ENCODE measurements around the gene IQSEC1. TPM values are rescaled to one million over a fixed set of nuclear protein-coding genes. Genes with fewer than 3 reads are reported as not detected.

IQSEC1 gene
- total RNA-seq, 1 experiment from 2014 or later = 9.7 TPM

DNA sequence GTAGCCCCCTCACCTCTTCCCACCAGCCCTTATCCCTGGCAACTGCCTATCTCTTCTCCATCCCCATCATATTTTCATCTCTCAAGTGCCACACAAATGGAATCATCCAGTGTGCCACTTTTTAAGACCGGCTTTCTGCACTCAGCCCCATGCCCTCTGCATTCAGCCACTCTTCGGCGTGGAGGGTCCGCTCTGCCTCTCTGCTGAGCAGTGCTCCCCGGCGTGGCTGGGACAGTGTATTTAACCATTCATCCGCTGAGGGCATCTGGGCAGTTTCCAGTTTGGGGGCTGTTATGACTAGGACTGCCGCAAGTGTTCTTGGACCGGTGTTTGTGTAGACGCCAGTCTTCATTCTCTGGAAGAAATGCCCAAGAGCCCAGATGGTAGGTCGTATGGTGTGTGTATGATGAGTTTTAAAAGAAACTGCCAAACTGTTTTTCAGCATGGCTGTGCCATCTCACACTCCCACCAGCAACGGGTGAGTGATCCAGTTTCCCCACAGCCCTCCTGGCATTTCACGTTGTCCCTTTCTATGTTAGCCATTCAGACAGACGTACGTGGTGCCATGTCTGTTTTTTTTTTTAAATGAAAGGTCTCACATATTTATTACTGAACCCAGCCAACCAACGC is 20.9 kb downstream of the IQSEC1 start:
- DNase-seq (ENCODE audit: extremely low read depth, low read depth) = no peak

DNA sequence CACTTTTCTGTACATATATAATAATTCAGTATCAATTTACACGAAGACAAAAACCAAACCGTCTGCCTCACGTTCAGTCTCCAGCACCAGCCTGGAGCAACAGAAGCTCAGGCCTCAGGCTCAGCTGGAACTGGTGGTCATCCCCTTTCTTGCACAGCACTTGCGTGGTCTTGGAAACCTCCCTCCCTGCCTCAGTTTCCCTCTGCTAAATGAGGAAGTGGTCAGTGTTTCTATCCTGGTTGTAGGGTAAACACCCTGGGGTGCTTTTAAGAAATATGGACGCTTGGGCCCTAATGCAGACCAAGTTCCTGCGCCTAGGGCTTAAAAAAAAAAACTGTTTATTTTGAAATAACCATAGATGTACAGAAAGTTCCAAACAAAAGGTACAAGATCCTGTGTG is 21.6 kb downstream of the IQSEC1 start:
- DNase-seq (ENCODE audit: extremely low read depth, low read depth) = no peak

DNA sequence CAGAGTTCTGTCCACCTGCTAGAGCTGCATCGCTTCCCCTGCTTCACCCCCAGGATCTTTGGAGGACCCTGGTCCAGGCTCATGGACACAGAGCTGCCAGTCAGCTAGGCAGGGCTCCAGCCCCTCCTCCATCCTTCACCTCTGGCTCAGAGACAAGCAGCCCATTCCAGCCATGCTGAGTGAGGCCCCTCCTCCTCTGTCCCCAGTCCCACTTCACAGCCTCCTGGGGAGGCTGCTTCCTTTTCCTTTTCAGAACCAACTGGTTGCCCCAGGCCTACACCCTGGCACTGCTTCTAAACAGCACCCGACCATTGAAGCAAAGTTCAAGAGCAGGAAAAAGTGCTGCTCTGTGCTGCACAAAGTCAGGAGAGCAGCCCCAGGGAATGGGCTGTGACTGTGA is 22.2 kb downstream of the IQSEC1 start:
- no peak for DNase-seq (ENCODE audit: extremely low read depth, low read depth)

DNA sequence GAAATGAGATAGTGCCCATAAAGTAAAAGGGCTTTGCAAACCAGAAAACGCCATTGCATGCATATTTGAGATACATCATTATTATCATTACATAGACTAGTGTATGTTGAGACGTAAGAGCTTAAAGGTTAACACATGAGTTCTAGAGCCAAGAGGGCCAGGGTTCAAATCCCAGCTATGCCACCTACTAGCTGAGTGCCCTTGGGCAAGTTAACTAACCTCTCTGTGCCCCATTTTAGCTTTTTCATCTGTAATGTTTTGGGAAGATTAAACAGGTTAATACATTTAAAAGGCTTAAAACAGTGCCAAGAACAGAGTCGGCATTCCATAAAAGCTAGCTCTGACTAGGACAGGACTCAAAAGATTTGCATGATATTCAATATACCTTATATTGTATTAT is 22.8 kb downstream of the IQSEC1 start:
- no peak for DNase-seq (ENCODE audit: extremely low read depth, low read depth)

DNA sequence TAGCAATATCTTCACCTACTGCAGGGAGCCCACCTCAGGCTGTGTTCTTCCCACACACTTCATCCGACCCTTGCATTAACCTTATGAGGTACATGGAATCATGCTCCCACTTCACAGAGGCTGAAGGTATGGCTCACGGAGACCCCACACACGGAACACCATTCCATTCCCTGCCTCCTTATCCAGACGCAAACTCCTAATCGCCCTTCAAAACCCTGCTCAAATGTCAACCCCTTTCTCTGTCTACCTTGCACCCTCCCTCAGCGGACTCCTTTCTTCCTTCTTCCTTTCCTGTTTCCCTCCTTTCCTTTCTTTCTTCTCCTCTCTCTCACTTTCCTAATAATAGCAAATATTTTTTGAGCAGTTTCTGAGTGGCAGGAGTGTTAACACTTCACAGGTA is 23.8 kb downstream of the IQSEC1 start:
- DNase-seq (ENCODE audit: extremely low read depth, low read depth) = no peak

DNA sequence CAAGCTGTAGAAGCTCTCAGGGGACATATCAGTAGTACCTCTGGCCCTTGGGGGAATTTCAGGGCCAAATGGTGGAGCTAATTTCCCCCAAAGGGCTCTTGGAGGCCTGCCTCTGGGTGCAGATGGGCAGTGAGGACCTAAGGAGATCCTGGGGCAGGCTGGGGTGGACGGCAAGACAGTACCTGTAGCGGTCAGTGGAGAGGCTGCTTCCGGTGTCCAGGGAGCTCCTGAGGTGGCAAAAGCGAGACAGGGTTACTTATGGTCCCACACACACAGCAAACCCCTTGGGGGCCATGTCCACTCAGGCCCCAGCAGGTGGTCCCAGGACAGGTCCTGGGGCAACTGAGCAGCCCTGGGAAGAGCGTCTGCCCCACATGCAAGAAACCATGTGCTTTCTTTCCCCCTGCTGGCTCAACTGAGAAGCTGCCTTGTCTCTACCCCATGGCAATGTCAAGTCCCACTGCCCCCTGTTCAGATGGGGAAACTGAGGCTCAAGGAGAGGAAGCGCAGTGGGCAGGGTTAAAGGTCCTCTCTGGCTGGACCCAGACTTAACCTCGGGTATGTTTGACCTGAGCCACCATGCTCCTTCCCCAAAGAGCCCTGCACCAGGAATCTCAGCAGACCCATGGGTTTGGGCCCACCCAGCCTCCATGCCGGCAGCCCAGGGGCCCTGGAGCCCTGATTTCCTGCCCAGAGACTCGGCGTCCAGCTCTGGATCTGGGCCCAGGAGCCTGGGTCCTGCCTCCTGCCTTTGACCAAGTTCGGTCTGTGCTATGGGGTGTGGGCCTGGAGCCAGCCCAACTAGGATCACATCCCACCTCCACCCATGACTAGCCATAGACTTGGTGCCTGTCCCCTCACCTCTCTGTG is 25.7 kb downstream of the IQSEC1 start:
- no peak for DNase-seq (ENCODE audit: extremely low read depth, low read depth)

DNA sequence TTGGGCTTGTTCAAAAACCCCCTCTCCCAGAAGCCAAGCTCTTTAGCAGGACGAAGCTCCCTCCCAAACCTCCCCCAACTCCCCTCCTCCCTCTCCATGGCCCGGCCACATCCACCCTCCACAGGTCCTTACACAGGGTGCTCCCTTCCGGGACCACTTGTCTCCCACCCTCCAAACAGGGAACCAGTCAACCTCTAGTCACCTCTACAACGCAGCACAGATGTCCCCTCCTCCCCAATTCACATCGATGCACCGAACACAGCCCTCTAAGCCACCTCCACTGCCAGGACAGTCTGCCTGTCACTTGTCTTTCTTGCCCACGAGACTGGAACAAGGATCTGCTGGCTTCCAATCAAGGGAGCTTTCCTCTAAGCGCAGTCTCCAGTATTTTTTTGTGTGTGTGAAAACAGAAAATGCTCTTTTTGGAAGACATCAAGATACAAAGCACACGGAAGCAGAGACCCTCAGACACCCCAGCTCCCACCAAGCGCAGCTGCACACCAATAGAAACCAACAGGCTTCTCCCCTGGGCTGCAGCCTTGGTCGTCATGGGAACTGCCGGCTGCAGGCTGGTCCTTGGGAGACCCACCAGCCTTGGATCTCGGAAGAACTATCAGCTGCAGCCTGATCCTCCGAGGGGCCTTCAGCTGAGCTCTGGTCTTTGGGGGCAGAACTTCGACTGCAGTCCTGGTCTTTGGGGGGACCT is 26.5 kb downstream of the IQSEC1 start:
- no peak for DNase-seq (ENCODE audit: extremely low read depth, low read depth)

DNA sequence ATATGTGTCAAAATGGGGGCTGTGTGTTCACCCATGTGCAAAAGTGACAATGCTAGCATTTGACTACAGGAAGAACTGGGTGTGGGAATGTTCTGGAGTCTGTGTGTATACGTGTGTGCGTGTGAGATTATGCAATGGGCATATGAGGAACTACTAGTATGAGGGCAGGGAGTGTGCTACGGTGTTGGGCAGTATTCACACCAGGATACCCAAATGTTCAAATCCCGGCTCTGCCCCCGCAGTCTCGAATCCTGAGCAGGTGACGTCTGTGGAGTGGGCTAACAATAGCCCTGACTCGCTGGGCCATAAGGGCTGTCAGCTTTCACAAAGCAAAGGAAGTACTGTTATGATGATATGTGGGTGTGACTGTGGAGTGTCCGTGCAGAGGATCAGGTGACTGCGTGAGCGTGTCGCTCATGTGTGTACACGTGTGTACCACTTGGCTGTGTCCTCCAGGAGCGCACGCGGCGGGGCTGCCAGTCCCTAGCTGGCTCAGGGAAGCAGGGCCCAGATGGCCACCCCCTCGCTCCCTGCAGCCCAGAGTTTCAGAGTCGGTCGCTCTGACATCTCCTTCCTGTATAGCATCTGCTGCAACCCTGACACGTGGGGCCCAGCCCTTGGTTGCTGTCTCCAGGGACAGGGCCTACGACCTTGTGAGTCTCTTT is 27.2 kb downstream of the IQSEC1 start:
- DNase-seq (ENCODE audit: extremely low read depth, low read depth) = no peak

DNA sequence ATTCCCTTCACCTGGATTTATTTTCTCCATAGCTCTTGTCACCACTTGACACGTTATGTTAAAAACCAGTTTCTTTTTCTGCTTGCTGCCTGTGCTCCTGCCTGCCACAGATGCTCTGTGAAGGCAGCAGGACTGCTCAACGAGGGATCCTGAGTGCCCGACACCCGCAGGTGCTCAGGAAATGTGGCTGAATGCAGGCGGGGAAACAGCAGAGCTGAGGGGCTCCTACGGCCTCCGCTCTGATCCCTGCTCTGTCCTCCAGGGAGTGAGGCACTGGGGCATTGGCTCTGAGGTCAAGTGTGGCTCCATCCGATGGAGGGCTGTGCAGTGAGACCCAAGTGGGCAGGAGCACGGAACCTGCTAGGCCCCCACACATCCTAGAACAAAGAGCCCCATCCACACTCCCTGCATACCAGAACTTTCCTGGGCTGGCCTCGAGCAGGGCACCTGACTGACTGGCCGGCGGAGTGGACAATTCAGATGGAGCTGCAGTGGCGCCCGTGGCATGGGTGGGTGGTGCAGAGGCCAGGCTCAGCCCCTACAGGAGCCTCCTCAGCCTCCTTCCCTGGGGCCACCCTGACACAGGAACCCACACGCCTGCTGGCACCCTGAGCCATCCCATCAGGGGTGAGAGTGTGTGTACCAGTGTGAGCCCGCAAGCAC is 27.9 kb downstream of the IQSEC1 start:
- no peak for DNase-seq (ENCODE audit: extremely low read depth, low read depth)

DNA sequence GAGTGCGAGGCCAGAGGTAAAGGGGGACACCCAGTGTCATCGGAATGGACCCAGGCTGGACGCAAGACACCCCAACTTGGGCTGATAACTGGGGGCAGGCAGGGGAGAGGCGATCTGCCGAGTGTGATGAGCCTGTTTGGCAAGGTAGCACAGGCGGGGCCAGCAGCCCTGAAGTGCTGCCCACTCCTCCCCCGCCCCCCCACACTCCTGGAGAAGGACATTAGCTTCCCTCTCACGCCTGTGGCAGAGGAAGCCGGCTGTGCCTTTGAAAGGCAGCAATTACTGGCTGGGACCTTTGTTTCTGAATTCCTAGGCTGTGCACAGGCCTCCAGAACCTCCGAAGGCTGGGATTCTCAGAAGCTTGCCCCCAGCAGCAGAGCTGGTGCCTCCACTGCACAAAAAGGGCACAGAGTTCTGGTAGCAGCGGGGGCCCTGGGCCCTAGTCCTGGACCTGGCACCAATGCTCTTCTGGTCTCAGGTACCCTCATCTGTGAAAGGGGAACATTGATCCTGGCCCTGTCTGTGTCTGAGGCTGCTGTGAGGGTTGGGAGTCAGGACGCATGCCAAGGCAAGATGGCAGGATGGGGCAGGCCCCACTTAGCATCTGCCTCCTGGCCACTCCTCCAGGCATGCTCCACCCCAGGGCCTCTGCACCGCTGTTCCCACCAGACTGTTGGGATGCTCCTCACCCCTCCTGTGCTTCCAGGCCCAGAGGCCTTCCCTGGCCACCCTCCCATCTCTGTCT is 28.6 kb downstream of the IQSEC1 start:
- no peak for DNase-seq (ENCODE audit: extremely low read depth, low read depth)

DNA sequence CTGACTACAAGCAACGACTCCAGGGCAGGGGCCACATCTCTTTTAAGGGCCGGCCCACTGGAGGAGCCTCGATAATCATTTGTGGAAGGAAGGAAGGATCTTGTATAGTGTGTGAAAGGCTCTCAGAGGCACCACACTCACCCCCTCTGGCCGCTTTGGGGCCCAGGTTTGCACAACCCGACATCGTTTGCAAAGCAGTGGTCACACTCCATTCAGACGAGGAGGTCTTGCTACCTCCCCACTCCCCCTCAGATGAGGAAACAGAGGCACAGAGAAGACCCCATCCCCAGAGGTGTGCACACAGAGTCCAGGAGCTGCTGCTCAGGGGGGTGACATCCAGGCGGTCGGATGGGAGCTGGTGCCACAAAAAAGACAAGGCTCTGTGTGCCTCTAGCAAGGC is 29.6 kb downstream of the IQSEC1 start:
- DNase-seq (ENCODE audit: extremely low read depth, low read depth) = no peak

DNA sequence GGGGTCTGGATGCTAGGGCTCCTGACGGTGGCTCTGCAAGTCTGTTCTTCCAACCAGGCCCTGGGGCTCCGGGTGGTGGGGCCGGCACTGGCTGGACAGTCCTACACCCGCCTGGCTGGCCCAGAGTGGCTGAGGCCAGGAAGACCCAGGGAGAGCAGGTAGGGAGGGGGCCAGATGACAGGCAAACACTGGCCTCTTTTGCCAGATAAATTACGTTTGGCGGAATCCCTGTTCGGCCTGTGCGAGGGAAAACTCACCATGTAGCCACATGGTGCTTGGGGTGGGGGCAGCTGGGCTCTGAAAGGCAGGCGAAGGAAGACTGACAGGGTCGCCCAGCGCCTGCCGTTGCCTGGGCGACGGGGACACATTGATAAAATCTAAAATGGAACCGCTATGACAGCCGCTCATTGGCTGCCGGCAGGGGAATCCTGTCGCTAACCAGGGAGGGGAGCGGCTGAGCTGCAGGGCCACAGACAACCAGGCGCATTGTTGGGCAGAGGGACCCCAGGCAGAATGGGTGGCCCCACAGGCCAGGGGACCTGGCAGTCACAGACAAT is 30.4 kb downstream of the IQSEC1 start:
- DNase-seq (ENCODE audit: extremely low read depth, low read depth) = no peak

DNA sequence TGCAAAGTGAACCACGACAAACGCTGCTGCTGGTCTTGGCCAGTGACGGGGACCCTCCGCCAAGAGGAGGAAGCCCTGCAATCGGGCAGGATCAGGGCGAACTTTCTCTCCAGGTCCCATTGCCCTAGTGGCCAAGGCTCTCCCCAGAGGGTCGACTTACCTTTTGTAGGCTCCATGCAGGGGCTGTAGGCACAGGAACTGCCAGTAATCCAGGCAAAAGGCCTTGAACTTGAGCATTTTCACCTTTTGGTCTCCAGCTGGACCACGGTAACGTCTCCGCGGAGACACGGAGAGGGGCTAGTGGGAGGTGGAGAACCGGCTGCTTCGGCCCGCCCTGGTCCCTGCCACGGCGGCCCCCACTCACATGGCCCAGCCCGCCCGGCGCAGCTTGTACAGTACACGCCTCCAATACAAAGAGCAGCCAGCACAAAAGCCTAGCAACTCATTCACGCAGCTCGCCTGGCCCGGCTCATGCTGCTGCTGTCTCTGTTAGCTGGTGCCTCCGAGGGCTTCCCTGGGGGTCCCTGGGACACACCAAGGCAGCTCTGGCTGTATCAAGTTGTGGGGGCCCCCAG is 31.0 kb downstream of the IQSEC1 start:
- DNase-seq (ENCODE audit: extremely low read depth, low read depth) = no peak

DNA sequence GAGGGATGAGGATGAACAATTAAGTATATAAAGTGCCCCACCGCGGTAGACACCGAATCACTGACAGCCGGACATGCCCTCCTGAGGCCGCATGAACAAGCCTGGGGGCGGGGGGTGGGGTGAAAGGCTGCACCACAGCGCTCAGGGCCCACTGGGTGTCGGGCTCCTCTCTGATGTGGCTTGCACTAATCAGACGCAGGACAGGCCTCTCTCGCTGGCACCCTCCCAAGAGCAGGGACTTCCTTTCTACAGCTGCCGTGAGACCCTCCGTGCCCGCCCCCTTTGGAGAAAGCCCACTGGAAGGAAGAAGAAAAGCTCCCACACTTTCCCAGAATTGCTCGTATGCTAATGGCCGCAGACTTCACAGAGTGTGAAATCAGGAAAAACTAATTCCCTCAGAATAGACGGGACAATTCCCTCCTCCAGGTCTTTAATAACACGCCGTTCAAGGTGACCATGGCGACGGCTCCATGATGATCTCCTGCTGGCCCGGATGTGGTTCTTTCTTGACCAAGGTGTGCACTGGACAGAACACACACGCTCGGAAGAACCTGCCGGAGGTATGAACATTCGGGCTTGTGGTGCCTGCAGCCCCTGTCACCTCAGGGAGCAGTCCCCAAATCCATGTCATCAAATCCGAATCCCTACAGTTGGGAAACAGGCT is 32.0 kb downstream of the IQSEC1 start:
- DNase-seq (ENCODE audit: extremely low read depth, low read depth) = no peak

DNA sequence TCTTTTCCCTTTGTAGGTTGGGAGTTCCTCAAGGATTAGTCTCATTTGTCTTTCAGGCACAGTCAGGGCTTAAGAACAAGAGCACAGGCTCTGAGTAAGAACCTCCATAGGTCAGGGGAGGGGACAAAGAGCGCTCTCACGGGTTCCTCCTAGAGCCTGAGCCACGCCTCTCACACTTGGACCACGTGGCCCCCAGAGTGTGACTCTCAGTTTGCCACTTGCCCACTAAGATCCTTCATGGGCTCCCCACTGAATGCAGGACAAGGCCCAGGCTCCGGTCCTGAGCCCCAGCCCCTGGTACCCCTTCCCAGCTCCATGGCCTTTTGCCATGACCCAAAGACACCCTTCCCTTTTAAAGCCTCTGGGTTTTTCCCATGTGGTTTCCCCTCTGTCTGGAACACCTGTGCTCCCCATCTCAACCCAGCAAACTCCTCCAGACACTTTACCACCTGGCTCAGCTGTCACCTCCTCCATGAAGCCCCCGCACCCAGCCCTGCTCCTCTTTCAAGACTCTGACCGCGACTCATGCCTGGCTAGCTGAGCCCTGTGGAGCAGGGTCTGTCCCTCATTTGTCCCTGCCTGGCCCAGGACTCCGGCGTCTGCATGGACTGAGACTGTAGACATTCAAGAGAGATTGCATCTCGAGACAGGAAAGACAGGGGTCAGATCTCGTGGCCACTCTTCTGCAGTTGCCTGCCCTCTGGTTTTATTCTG is 32.7 kb downstream of the IQSEC1 start:
- DNase-seq (ENCODE audit: extremely low read depth, low read depth) = no peak

DNA sequence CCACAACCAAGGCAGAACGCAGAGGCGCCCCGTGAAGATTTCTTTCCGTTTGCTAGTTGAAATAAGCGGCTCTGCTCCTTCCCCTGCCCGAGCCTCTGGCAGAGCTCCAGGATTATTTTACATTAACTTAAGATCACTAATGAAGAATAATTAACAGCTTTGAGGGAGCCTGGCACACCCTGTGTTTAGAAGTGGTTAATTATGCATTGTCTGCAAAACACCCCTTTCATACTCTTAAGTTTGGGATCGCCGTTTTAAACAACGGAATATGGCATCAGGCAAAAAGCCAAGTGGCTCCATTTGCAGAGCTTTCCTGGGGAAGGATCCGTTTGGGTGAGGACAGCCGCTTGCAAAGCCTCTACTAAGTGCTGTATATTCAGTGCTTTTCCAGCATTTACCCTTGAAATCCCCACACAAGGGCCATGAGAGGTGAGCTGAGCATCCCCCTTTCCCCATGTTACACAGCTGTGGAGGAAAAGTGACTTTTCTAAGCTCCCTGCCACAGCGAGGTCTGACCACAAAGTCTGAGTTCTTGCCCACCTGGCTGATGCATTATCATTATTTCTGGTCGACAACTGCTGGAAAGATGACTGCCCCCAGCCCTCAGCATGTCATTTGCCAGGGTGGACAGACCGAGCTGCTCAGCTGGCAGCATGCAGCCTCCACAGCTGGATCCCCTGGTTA is 33.9 kb downstream of the IQSEC1 start:
- DNase-seq (ENCODE audit: extremely low read depth, low read depth) = no peak

DNA sequence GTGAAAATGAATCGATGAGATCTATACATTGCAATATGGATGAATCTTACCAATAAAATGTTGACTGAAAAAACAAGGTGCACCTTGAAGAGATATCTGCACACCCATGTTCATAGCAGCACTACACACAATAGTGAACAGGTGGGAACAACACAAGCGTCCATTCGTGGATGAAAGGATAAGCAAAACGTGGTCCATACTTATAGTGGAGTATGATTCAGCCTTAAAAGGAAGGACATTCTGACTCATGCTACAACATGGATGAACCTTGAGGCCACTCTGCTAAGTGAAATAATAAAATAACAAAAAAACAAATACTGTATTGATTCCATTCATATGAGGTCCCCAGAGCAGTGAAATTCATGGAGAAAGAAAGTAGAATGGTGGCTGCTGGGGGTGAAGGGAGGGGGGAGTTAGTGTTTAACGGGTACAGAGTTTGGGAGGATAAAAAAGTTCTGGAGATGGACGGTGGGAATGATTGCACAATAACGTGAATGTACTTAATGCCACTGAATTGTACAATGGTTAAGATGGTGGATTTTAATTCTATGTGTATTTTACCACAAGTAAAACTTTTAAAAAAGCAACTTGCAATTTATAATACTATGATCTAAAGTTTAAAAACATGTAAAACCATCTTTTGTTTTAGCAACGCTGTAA is 35.6 kb downstream of the IQSEC1 start:
- no peak for DNase-seq (ENCODE audit: extremely low read depth, low read depth)
